ENCODE measurements around the gene HS6ST3.

Gene HS6ST3

DNA sequence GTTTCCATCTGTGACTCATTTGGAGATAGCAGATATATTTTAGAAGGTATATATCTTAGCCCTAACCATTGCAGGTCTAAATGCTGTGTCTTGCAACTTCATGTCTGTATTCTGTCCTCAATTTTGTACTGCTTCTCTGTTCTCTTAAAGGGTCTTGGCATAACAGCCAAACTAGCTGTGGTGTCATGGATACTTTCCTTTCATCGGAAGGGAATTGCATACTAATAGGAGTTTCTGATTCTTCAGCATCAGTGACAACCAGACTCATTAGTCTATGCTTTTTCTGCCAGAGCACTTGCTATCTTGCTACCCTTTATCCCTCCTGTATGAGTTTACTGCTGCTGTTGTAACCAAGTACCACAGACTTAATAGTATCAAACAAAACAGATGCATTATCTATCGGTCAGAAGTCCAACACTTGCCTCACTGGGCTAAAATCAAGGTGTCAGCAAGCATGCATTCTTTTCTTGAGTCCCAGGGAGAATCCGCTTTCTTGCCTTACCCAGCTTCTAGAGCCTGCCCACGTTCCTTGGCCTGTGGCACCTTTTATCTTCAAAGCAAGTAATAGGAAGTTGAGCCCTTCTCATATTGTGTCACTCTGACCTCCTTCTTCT is 253.1 kb downstream of the HS6ST3 start:
- DNase-seq = no peak

DNA sequence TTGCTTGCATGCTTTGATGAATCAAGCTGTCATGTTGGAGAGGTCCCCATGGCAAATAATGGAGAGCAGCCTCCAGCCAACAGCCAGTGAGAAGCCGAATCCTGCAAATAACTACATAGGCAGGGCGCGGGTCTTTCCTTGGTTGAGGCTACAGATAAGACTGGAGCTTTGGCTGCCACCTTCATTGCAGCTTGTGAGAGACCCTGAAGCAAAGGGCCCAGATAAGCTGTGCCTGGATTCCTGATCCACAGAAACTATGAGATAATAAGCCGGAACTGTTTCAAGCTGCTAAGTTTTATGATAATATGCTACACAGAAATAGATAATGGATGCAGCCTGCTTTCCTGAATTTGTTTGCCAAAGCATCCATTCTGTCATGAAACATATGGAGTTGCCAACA is 257.0 kb downstream of the HS6ST3 start:
- no peak for DNase-seq

DNA sequence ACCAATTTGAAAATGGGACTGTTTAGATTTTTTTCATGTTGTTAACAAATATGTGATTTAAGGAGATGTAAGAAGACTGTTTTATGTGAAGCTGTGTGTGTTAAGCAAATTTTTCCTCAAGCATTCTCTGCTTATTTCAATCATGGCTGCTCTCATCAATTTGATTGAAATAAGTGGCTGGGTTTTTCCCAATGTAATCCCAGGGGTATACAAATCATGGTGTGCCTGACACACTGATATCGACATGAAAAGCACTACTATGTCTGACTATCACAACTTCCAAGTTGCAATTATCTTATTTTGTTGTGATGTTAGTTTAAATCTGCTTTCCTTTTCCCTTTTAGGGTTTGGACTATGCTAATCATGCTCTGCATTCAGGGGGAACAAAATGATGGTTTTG is 283.7 kb downstream of the HS6ST3 start:
- no peak for DNase-seq

DNA sequence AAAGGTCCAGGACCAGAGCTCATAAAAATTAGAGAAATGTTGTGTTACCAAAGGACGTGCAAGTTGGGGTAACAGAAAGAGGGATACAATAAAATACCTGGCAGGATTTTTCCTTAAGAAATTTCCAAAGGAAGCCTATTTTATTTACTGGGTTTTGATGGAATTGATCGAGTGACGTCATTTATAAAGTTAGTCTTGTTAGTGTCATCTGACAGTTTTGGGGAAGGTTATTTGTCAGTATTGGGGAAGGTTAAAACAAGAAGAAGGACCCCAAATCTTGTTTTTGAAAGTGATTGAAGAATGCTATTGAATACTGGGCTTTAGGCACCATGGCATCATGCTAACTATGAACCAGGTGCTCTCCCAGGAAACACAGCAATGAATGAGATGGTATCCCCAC is 287.9 kb downstream of the HS6ST3 start:
- DNase-seq = no peak

DNA sequence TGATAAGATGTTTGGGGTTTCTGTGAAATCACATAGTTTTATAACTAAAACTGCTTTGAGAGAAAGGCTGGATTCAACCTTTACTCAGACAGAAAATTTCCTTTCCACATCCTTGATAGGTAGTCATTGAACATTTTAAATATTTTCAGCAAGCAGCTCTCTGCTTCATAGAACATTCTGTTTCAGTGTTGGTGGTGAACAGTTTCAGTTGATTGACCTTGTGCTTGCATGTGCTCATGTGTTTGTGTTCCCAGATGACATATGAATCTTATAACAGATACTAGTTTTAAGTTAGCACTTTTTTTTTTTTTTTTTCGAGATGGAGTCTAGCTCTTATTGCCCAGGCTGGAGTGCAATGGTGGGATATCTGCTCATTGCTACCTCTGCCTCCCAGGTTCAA is 290.1 kb downstream of the HS6ST3 start:
- no peak for DNase-seq

DNA sequence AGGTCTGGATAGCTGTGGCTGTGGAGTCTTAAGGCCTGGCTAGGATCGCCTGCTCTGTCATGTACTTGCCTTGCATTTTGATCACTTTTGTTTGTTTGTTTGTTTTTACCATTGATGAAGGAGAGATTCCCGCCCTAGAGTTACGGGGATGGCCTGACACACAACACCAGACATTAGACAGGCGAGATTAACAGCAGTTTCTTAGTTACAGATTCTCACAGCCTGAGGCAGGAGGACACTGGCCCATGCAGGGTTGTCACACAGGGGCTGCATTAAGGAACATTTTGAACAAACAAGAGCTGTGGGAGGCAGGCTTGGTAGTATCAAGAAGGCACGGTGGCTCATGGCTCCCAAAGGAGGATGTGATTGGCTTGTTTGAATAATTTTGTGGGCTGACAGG is 291.8 kb downstream of the HS6ST3 start:
- no peak for DNase-seq

DNA sequence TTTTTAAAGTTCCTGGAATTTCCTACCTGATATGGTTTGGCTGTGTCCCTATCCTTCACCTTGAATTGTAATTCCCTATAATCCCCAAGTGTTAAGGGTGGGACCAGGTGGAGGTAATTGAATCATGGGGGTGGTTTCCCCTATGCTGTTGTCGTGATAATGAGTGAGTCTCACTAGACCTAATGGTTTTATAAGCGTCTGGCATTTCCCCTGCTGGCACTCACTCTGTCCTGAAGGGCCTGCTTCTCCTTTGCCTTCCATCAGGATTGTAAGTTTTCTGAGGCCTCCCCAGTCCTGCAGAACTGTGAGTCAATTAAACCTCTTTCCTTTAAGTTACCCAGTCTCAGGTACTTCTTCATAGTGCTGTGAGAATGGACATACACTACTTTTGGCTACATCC is 298.7 kb downstream of the HS6ST3 start:
- DNase-seq = no peak

DNA sequence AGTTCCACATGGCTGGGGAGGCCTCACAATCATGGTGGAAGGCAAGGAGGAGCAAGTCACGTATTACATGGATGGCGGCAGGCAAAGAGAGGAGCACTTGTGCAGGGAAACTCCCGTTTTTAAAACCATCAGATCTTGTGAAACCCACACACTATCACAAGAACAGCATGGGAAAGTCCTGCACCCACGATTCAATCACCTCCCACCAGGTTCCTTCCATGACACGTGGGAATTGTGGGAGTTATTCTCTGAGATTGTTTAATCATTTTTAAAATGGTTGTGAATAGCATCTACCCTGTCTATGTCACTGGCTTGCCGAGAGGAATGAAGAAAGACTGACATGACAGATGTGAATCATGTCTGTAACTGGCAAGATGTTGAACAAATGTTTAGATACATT is 301.7 kb downstream of the HS6ST3 start:
- no peak for DNase-seq

DNA sequence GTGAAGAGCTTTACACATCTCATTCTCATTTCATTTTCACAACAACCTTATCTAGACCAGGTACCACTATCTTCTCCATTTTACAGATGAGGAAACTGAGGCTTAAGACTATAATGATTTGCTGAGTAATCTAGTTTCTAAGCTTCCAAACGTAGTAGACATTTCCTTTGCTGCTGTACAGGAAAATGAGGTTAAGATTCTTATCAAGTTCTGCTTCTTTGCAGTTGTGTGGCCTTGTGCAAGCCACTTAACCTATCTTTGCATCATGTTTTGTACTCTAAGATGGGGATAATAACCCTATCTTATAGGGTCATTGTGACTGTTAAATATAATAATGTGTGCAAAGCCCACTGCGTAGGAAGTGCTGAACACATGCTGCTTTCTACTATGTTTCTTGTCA is 307.9 kb downstream of the HS6ST3 start:
- no peak for DNase-seq

DNA sequence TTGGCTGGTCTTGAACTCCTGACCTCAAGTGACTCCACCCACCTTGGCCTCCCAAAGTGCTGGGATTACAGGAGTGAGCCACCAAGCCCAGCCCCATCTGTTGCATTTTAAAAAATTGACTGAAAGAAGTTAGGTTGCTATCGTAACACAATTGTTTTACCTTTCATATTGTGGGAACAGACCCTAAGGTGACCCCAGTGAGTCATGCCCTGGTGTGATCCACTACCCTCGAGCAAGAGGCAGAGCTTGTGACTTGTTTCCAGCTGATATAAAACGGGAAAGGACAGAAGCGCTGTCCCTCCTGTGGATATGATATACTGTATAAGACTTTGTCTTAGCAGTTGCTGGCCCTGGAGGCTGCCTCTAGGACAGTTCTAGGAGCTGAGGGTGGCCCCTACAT is 308.6 kb downstream of the HS6ST3 start:
- DNase-seq = no peak

DNA sequence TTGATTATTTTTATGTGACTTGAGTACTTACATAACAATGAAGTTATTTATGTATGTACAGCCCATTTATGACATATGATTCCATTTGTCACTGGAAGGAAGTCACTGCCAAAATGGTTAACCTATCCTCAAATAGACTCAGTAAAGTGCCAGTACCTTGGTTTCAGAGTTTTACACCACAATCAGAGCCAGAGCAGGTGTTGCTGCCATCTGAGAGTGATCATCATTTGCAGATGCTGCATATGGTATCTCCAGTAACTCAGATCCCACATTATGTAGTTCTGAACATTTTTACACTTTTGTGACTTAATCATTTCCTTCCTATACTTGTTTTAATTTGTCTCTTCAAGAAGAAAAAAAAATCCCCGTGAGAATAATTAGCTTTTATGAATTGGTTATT is 313.3 kb downstream of the HS6ST3 start:
- no peak for DNase-seq

DNA sequence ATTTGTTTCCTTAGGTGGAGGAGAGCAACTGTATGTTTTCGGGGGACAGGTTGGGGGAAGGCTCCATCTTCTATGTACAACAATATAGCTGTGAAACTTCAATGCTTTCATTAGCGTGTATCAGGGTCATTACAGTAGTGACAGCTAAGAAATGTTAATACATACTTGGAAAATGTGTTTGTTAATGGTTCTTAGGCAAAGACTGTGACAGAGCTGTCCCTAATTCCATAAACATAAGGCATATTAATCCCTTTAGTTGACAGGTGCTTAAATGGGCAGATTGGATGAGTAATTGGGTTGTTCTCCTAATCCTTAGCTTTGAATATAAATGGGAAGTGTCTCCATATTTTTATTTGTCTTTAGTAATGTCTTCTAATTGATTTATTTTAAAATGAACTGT is 313.7 kb downstream of the HS6ST3 start:
- DNase-seq = no peak

DNA sequence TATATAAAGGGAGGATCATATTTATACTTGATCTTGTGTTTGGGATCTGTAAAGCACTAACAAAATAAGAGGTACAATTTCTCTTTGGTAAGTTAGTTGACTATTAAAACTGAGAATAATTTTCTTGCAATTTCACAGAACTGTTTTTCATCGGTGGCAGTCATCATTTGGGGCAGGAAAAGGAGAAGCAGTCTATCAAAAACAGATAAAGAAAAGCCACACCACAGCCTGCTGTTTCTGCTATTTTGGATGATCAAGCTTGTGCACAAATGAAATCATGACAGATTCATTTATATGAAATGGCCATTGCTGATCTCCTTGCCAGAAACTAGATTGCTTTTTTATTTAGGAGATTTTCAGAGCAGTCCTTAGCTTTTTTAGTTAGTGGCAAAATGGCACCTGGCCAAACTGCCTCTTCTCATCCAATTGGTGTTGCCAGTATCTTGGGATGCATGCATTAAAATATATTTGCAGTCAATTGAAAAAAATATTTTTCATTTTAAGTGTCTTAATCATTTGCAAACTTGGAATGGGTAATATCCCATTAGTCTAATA is 326.0 kb downstream of the HS6ST3 start:
- DNase-seq = no peak

DNA sequence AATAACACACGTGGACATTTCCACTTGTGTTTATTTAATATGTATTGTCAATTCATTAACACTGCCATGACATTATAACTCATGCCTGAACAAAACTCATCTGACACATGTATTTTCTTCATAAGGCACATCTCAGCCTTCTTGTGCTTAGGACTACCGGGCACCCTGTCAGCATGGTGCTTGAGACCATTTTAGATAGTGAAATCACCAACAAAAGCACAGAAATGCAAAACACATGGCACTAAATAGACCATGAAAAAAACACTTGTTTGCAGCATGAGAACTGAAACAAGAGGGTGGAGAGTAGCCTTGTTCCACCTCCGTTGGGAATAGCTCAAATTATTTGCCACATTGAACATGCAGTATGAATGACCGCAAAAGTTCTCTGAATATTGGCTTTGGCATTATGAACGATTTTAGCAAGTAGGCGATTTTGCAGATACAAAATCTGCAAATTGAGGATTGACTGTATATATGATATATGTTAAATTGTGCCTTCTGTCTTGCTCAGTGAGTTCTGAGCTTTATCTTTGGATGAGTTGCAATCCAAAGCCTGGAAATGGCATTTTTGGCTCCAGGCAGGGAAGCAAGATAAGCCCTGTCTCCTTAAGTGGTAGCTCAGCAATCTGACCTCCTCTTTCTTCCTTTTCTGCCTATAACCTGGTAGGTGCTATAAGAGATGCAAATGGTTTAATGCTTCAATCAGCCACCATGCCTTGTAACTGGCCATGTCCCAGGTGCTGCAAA is 328.2 kb downstream of the HS6ST3 start:
- DNase-seq = no peak

DNA sequence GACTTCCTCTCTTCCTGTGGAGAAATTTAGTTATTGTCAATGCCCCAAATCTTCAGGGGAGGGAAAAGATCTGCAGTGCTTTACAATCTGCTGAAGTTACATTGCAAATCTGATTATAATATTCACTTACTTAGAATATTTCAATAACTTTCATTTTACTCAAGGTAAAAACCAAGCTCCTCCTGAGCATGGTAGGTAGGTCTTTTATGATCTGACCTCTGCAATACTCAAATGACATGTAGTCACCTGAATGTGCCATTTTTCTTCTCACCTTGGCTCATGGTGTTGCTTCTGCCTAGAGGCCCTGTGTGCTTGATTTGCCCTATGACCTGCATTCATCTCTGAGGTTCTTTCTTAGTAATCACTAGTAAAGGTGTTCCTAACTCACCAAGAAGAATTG is 331.4 kb downstream of the HS6ST3 start:
- no peak for DNase-seq

DNA sequence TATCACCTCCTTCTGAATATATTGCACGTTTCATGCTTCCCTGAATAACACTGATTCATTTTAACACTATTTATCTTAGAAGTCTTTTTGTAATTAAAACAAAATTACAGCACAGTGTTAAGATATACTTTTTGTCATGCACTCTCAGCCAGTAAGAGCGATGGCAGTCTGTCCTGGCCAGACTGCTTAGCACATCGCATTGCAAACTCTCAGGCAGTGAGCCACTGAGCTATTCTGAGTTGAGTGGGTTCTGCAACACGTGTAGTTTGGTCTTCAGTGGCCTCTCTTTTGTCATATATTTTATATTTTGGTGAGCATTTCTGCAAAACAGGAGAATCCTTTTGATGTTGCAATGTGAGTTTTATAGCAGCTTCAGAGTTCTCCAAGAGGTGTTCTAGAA is 332.1 kb downstream of the HS6ST3 start:
- no peak for DNase-seq

DNA sequence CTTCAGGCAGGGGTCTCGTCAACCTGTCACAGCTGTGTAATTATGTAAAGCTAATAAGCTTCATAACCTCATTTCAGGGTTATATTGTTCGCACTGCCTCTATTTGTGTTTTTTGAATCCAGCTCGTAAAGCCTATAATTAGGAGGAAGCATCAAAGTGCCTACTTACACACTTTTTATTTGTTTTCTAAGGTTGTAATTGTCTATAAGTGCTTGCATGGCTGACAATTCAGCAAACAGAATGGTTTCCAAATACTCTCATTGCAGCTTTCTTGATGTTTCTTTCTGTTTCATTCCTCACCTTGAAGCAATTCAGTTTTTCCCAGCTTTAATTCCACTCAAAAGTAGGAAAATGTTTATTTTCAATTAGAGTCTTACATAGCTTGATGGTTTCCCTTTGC is 336.3 kb downstream of the HS6ST3 start:
- no peak for DNase-seq

DNA sequence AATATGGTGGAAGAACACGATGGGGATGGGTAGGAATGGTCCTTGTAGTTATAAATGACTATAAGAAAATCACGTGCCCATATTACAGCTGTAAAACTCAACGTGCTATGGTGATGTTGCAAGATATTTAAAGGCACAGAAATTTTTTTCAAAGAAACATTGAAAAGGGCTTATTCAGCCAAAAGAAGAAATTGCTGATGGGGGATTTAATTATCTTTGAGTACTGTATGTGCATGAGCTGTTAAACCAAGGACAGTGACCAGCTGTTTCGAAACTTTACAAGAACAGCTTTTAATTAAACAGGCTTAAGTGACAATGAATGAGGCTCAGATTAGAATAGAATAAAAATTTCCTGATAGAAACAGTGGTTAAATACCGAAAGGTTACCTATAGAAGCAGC is 339.0 kb downstream of the HS6ST3 start:
- DNase-seq = no peak

DNA sequence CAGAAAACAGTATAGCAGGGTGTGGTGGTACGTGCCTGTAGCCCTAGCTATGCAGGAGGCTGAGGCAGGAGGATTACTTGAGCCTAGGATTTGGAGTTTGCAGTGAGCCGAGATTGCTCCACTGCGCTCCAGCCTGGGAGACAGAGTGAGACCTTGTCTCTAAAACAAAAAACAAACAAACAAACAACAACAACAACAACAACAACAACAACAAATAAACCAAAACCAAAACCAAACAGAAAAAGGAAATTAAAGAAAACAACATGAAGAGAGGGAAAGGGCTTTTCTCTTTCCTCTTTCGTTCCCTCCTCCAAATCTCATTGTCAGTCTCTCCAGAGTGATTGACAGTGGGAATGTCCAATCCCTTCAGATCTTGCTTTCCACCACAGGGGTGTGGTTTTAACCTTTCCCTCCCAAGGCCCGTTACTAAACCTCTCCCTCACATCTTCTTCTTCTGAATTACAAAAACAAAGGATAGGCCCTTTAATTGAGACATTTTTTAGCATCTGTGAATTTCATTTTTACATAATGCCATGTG is 341.2 kb downstream of the HS6ST3 start:
- no peak for DNase-seq

DNA sequence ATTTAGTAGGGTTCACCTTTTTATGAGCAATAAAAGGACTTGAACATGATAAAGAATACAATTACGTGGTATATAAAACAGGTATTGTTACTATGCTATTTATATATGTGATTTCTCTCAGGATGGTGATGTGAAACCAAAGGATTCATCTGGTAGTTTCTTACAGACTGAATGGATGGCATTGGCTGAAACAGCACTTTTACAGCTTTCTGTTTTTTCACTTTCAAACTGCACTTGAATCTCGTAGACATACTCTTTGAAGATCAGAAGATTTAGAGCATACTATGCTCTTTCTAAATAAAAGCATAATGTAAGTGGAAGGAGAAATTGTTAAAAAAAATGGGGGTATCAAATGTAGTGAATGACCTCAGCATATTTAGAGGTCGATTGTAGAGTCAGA is 354.8 kb downstream of the HS6ST3 start:
- no peak for DNase-seq

DNA sequence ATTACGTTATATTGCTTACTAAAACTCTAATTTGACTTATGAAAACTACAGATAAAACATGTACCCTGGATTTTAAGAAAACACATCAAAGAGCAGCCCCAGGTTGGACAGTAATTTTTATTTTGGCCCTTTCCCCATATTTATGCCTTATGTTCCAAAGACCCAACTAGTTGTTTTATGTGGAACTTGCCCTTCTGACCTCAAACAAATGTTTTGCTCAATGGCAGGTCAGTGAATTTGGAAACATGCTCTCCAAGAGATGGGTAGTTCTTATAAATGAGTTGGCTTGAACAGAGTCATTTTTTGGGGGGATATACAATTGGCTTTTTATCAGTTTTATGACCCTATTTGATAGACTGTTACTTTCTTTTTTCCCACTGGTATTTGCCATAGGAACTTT is 360.0 kb downstream of the HS6ST3 start:
- no peak for DNase-seq

DNA sequence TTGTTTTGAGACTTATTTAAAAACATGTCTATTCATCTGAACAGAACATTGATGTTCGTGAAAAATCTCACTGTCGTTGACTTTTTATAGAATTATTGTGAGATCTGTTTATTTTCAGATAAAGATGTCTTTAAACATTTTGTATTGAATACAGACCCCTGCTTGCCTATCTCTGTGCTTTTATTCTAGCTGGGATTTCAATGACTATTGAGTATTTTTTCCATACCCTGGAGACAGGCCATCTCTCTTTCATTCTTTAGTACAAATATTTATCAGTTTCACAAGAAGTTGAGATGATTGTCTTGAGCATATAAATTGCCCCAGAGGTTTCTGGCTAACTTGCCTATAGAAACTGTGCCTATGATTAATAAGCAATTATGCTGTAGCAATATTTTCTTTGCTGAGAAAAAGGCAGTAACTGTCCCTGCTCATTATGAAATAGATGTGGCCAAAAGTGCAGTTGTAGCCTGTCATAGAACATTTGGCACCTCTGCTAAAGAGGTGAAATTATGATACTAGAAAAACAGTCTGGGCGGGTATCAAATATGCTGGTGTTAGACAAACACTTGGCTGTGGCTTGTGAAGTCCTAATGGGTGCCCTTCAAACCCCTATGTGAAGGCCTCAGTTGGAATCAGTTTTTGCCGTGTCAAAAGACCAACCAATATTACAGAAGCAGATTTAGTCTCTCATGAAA is 360.6 kb downstream of the HS6ST3 start:
- no peak for DNase-seq

DNA sequence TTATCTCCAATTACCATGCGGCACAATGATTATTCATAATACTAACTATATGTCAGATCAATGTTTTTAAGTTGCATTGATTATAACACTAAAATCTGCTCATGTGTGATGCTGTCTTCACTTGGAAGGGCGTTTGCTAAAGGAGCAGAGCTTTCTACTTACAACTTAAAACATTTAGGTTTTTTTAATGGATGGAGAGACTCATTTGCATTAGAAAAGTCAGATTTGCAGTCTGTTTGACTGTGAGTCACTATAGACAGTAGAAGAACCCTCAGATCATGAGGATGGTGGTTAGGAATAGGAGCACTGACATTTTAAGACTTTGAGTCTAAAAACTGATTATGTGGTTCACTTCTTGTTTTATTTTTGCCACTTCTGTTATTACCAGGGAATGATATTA is 364.6 kb downstream of the HS6ST3 start:
- DNase-seq = no peak

DNA sequence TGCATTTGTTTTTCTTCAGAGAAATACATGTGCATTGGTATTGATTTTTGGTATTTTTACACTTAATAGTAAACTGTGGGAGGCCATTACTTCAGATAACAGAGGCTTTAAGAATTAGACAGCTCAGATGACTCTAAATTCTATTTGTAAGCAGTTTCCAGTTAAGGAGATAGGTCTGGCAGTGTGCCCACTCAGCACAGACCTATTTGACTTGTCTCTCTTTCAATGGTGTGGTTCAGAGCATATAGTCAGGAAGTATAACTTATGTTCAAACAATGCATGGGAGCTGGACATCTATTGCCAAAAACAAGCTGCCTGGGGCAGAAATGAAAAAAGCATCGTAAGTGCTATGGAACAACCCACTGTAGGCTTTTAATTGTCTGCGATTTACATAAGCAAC is 370.7 kb downstream of the HS6ST3 start:
- peak; percentile 11 for DNase-seq

Measured in NCI-H510A (cell line).